CD1c-positive myeloid dendritic cell (primary cell): ENCODE data around the gene TMC2.

Source experiments
- DNase-seq: peaks from one replicate; pipeline ENCODE4 v3.0.0-alpha.2; 2016; ENCODE audit errors: extremely low spot score

TMC2 gene

DNA sequence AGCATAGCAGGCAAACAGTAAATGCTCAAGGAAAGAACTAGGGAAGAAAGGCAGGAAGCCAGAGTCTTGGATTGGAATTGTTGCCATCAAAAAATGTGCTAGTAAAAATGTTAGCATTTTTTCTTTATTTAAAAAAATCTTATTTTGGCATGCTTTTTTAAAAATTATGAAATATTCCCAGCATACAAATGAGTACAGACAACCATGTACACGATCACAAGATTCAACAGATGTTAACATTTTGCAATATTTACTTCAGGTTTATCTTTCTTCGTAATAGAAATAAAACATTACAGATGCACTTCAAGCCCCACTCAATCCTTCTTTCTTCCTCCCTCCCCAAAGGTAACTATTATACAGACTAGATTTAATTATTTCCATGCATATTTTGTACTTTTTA lies 88.7 kb downstream of the TMC2 start:
- DNase-seq = no peak

DNA sequence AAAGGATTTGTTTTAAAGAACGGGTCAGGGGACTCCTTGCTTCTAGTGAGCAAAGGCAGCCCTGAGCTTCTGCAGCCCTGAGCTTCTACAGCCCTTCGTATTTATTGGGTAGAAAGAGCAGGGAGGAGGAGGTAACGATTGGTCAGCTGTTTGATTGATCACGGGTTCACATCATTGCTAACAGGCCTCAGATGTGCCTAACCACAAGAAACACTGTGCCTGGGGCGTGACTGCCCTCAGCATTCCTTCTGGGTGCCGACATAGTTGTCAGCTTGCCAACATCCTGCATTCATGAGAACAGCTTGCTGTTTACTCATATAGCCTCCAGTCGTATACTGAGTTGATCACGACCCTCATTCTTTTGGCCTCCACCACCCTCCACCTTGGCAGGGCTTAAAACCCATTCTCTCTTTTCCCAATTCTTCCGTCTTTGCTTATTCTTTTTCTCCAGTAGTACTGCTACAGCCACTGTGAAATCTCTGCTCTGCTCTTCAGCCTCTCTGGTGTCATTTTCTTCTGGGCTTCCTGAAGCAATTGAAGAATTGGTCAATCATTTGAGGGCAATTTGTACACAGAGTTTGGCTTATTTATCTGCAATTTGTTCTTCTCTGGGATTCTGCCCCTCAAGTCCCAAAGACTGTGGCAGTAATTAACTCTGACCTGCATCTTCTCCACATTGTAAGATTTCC lies 90.6 kb downstream of the TMC2 start:
- DNase-seq = no peak

DNA sequence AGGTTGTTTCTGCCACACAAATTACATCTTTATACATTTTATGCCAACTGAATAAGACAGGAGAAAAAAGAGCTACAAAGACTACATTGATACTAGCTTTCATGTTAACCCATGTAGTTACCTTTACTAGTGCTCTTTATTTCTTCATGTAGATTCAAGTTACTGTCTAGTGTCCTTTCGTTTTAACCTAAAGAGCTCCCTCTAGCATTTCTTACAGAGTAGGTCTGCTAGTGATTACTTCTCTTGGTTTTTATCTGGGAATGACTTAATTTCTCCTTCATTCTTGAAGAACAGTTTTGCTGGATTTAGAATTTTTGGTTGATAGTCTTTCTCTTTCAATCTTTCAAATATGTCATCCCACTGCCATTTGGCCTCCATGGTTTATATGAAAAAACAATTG lies 94.9 kb downstream of the TMC2 start:
- no peak for DNase-seq

DNA sequence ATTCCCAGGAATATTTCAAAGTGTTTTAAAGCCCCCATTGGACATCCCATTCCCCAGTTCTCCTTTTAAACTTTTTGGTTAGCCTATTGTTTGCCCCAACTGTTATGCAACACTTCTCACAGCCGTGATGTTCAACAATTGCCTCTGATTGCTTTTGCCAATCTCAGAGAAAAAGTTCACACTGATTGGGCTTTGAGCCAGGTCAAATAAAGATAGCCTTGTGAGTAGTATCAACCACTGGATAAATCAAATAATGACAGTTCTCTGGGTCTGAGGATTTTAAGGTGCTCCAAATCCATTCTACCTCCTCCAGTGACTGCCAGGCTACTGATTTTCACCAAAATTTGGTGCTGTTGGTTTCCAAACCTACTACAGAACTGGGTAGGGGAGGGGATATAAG lies 97.0 kb downstream of the TMC2 start:
- no peak for DNase-seq

DNA sequence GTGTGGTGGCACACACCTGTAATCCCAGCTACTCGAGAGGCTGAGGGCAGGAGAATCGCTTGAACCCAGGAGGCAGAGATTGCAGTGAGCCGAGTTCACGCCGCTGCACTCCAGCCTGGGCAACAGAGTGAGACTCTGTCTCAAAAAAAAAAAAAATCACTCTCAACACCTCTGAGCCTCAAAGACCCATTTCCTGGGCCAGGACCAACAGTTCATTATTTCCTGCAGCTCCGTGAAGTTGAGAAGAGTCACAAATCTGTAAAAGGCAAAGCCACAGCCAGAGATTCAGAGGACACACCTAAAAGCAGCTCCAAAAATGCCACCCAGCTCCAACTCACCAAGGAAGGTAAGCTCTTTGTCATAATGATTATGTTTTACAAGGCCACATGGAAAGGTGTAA lies 100.9 kb downstream of the TMC2 start:
- no peak for DNase-seq

DNA sequence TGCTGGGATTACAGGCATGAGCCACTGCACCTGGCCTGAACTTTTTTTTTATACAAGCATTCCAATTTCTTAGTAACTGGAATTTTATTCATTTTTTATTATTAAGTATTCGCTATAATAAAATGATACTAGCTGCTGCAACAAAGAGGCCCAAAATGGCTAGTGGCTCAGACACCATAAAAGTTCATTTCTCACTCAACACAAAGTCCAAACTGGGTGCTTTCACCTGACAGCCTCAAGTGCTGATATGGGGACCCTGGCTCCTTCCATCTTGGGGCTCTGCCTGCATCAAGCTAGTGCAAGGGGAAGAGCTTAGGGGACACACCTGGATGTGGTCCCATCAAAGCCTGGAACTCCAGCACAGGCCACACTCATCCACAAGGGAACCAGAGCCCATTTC lies 103.9 kb downstream of the TMC2 start:
- DNase-seq = no peak

DNA sequence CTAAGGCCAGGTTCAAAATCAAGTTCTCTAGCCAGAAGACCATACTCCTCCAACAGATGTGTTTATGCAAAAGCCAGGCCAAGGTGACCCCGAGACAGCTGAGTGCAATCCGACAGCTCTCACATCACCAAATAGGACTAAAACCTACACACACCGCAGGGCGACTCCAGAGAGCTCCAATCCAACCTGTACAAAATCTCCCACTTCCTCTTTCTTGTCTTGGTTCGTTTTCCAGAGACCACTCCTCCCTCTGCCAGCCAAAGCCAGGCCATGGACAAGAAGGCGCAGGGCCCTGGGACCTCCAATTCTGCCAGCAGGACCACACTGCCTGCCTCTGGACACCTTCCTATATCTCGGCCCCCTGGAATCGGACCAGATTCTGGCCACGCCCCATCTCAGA lies 104.5 kb downstream of the TMC2 start:
- no peak for DNase-seq

DNA sequence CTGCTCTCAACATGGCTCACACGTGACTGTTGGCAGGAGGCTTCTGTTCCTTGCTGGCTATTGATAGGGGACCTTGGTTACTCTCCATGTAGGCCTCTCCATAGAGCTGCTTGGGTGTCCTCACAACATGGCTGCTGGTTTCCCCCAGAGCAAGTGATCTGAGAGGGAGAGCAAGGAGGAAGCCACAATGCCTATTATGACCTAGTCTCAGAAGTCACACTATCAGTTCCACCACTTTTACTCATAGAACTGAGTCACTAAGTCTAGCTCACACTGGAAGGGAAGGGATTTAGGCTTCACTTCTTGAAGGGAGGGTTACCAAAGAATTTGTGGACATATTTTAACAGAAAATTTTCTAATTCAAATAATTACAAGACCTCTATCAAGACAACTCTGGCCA lies 107.3 kb downstream of the TMC2 start:
- no peak for DNase-seq

DNA sequence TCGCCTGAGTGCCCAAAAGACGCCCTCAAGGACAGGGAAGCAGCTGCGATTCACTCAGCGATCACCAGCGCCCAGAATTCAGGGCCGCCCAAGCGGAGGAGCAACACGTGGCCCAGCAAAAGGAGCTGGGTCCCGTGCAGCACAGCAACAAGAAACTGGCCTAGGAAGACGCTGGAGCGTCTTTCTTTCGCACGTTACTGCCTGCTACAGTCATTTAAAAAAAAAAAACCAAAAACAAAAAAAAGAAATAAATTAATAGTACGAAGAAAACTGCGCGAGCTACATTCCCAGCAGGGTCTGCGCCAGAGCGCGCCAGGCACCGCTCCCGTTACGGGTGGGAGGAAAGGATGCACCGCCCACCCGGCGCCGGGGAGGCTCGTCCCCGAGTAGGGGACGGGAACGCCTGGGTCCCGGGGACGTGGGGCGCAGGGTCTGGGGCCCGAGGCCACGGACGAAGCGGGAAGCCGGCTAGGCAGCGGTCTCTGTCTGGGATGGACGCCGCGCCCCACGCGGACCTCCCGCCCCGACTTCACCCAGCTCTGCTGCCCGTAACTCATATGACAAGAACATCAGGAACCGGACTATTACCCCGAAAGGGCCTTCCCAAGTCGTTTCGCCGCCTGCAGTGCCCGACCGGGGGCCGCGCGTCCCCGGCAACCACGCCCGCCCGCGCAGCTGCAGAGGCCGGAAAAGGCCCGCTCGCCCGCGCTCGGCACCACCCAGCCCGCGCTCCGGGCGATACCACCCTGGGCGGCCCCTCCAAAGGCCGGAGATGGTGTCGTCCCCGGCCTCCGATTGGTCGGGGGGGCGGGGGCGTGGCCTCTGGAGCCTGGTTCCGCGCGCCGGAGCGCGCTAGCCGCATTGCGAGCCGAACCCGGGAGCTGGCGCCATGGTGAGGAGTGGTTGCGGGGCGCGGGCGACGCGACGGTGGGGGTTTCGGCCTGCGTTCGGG lies 115.7 kb downstream of the TMC2 start, which contains the start of gene NOP56:
Gene NOP56, plus strand, starts transcription at position 861 of the 952 bp plus-strand sequence. Its CDS starts 29 bp downstream, at position 890.
- DNase-seq = peak; percentile 97

DNA sequence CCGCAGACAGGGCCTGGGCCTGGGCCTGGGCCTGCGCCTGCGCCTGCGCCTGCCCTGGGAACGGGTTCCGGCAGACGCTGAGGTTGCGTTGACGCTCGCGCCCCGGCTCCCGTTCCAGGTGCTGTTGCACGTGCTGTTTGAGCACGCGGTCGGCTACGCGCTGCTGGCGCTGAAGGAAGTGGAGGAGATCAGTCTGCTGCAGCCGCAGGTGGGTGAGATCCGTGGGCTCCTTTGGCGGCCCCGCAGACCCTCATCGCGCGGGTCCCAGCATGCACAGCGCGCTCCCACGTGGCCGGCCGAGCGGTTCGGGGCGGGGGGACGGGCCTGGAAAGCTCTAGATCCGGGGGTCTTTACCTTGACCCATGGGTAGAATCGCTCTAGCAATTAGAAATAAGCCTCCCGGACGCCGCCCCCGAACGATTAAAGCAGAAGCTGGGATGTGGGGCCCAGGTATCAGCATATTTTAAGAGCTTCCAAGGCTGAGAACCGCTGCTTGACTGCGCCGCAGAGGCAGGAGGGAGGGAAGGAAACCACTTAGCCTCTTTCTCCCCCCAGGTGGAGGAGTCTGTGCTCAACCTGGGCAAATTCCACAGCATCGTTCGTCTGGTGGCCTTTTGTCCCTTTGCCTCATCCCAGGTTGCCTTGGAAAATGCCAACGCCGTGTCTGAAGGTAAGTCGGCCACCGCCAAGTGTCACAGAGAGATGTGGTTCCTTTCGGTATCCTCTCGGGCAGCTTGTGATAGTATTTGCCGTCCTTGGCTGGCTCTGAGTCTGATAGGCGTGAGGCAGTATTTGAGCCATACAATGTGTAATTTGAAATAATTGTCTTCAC lies 116.6 kb downstream of the TMC2 start:
- DNase-seq = no peak

DNA sequence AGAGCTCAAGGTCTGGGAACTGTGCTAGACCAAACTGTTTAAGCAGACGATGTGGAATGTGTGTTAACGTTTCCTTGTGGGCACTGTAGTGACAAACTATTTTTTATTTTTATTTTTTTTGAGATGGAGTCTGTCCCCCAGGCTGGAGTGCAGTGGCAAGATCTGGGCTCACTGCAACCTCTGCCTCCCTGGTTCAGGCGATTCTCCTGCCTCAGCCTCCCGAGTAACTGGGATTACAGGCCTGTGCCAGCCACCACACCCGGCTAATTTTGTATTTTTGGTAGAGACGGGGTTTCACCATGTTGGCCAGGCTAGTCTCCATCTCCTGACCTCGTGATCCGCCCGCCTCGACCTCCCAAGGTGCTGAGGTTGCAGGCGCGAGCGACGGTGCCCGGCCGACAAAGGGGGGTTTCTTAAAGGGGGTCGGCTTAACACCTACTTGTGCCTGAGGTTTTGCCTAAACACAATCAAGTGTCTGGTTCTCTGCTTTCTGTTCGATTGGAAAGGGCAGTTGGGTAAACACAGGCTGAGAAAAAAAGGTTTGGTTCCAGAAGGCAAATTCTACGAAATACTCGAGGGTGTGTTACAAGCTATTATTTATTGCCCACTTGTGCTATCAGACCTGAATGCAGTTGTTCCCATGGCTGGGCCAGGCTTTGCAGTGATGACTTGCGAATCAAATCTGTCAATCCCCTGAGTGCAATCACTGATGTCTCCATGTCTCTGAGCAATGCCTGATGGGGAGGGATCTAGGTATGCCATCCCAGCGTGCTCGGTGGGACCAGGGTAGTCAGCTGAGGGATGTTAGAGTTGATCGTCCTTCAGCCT lies 117.4 kb downstream of the TMC2 start:
- DNase-seq = no peak

DNA sequence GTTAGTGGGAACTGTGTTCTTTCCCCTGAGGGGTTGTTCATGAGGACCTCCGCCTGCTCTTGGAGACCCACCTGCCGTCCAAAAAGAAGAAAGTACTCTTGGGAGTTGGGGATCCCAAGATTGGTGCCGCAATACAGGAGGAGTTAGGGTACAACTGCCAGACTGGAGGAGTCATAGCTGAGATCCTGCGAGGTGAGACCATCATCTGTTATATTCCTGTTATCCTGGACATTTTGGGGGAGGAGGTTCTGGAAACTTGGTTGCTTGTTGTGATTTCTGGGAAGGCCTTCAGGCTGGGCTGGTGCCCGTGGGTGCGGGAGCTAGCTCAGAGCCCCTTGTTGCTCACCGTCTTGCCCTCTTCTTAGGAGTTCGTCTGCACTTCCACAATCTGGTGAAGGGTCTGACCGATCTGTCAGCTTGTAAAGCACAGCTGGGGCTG lies 118.0 kb downstream of the TMC2 start:
- DNase-seq = no peak

DNA sequence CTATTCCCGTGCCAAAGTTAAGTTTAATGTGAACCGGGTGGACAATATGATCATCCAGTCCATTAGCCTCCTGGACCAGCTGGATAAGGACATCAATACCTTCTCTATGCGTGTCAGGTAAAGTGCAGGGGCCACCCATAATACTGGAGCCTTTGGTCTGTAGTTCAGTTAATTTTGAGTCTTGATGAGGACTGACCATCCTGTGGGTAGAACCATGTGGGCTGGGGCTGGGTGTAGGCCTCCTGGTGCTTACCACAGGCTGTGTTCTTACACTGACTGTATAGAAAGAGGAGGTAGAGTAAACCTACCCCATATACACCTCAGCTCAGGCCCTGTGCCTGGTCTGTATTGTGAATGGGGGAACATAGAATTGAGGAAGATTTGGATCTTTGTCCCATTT lies 118.5 kb downstream of the TMC2 start:
- DNase-seq = no peak

DNA sequence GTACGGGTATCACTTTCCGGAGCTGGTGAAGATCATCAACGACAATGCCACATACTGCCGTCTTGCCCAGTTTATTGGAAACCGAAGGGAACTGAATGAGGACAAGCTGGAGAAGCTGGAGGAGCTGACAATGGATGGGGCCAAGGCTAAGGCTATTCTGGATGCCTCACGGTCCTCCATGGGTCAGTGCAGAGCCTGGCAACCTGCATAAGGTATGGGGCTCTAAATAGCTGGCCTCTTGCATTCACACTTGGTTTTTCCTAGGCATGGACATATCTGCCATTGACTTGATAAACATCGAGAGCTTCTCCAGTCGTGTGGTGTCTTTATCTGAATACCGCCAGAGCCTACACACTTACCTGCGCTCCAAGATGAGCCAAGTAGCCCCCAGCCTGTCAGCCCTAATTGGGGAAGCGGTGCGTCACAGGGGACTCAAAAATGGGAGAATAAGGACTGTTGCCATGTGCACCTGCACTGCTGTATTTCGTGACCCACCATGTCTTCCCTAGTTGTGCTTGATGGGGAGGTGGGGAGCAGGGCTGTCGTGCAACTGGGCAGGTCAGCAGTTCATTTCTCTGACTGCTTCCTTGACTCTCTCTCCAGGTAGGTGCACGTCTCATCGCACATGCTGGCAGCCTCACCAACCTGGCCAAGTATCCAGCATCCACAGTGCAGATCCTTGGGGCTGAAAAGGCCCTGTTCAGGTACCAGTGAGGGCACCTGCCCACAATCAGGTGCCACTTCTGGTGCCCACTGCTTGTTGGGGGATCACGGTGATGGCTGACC lies 119.2 kb downstream of the TMC2 start:
- no peak for DNase-seq

DNA sequence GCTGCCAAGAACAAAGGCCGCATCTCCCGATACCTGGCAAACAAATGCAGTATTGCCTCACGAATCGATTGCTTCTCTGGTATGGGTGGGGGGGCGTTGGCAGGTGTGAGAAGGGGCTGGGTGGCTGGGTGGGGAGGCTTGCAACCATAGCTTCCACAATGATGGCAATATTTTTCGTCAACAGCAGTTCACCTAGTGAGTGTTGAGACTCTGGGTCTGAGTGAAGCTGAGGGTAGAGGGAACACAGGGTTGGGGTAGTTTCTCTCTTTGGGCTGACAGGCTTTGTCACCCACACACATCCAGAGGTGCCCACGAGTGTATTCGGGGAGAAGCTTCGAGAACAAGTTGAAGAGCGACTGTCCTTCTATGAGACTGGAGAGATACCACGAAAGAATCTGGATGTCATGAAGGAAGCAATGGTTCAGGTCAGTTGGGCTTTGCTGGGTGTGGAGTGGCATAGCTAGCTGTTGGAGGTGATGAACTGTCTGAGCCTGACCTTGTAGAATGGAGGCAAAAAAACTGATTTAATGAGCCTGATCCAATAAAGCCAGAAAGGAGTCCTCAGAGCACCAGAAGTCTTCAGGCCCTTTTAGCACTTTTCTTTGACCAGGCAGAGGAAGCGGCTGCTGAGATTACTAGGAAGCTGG lies 120.2 kb downstream of the TMC2 start:
- DNase-seq = no peak

DNA sequence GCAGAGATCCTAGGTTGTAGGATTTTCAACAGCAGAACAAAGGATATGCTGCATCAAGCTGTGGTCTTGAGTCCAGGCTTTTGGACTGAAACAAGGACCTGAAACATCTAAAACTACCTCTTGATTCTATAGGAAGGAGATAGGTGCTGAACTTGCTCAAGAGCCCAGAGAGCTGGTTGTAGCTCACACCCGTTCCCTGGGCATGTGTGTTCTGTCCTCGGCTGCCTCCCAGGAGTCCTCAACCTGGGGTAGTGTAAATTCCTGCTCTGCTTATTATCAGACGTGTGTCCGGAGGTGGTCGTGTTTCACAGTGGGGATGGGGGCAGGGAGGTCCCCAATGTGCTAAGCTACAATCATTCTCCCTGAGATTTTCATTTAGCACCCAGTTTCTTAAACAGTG lies 120.9 kb downstream of the TMC2 start:
- no peak for DNase-seq

DNA sequence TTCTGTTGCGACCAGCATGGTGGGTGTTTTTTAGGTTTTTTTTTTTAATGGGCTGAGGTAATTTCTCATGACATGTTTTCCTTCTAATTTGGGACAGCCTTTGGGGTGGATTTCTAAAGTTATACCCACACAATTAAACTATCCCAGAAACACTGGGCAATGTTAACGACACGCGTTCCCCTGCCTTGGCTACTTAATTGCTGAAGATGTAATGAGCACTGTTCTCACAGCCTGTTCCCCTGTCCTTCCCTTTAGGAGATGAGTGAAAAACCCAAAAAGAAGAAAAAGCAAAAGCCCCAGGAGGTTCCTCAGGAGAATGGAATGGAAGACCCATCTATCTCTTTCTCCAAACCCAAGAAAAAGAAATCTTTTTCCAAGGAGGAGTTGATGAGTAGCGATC lies 121.3 kb downstream of the TMC2 start:
- no peak for DNase-seq

DNA sequence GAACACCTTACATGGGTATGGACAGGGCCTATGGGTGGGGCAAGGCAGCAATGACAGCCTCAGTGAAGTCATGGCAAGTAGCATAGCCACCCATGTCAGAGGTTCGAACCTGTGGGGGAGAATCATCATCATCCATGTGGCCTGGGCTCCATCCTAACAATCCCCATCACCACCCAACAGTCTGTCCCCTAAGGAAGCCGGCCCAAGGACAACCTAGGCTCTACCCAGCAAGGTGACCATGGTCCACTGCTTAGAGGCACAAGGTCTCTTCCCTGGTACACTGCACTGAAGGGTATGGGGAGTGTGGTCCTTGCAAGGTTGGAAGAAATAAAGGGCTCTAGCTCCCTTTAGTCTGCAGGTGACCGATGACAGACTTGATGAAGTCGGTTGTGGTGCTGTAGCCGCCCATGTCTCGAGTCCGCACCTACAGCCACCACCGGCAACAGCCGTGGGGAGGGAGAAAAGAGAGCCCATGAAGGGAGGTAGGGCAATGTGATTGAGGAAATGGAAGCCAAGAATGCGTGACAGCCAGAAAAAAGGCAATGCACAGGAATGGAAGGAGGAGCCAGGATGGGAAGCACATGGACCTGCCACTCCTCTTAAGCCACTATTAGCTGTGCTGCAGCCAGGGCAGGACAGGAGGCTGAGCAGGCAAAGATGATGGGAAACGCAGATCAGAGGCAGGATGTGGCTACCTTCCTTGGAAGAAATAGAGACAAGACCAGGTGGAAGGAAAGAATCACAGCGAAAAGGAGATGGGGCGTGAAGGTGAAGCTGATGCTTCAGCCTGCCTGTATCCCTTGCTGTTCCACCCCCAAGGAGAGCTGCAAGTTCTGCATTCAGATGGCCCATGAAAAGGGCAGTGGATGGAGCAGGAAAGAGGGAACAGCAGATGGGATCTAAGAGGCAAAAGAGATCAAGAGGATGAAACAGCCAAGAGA lies 122.3 kb downstream of the TMC2 start:
- no peak for DNase-seq

DNA sequence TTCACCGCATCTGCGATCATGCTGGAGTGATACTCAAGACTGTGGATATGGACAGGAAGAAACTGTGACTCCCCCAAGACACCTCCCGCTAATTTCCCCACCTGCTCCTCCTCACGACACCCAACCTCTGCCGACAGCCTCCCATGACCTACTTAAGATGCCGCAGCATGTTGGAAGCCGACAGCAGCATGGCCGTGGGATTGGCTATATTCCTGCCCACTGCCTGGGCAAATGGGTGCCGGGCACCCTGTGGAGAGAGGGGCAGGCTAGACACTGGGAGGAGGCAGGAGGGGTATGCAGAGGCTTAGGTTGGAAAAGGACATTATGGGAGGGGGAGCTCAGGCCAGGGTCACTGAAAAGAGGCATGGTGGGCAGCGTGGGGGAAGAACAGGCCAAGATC lies 123.2 kb downstream of the TMC2 start:
- DNase-seq = no peak
